ENCODE results near the gene NFILZ.
"Not testable (repeated sequence)": the region's sequence is repeated elsewhere in the genome, so short reads cannot be mapped to it uniquely, and the experiment has no call there.

The NFILZ gene

DNA sequence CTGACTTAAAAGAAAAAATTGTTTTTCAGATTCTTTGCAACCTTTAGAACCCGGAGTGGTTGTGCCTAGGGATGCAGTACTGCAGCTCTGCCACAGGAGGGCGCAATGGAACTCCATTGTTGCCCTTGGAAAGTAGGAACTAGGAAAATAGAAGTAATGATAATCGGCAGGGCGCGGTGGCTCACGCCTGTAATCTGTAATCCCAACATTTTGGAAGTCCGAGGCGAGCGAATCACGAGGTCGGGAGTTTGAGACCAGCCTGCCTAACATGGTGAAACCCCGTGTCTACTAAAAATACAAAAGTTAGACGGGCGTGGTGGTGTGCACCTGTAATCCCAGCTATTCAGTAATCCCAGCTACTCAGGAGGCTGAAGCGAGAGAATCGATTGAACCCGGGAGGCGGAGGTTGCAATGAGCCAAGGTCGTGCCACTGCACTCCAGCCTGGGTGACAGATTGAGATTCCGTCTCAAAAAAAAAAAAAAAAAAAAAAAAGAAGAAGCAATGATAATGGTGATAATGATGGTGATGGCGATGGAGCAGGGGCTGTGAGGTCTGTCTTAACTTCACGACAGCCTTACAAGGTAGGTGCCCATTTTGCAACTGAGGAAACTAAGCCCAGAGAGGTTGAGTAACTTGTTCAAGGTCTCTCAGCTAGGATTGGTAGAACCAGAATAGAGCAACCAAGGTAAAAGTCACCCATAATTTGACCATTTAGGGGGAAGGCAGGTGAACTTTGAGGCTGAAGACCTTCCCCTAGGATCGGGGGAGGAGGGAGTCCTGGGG is 14.4 kb upstream of the NFILZ start:
- DNase-seq (ENCODE audit: extremely low spot score): peak; percentile 70
- ChIA-PET POLR2A (interaction anchor here (0.6 kb wide), 1 partner anchor 225 kb away, joined by 3 read pairs; no protein-coding TSS in a partner anchor), CTCF (interaction anchor here (0.8 to 1.2 kb wide), 4 partner anchors 11 to 28 kb away, joined by 3 to 6 read pairs (median 4); no protein-coding TSS in a partner anchor)
- TF ChIP-seq, protein P1, sequence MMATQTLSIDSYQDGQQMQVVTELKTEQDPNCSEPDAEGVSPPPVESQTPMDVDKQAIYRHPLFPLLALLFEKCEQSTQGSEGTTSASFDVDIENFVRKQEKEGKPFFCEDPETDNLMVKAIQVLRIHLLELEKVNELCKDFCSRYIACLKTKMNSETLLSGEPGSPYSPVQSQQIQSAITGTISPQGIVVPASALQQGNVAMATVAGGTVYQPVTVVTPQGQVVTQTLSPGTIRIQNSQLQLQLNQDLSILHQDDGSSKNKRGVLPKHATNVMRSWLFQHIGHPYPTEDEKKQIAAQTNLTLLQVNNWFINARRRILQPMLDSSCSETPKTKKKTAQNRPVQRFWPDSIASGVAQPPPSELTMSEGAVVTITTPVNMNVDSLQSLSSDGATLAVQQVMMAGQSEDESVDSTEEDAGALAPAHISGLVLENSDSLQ (IDR thresholded peaks at IDR 0.05): no peak
- TF ChIP-seq FOXM1 (IDR thresholded peaks at IDR 0.05; ENCODE audit: borderline replicate concordance): no peak
- no peak for TF ChIP-seq BHLHE40 (IDR thresholded peaks at IDR 0.05; ENCODE audit: borderline replicate concordance)
- no peak for TF ChIP-seq L3MBTL2 (conservative IDR thresholded peaks at IDR 0.05)
- no peak for TF ChIP-seq TARDBP (IDR thresholded peaks at IDR 0.05)
- no peak for TF ChIP-seq CTBP1 (IDR thresholded peaks at IDR 0.05; ENCODE audit: borderline replicate concordance)
- no peak for TF ChIP-seq SP1 (IDR thresholded peaks at IDR 0.05)
- no peak for TF ChIP-seq HDGF (IDR thresholded peaks at IDR 0.05; ENCODE audit: borderline replicate concordance)
- TF ChIP-seq ELF4 (IDR thresholded peaks at IDR 0.05): no peak
- no peak for TF ChIP-seq FOXK2 (IDR thresholded peaks at IDR 0.05)
- TF ChIP-seq SUZ12 (IDR thresholded peaks at IDR 0.05): no peak
- TF ChIP-seq FOXA1 (IDR thresholded peaks at IDR 0.05): no peak

DNA sequence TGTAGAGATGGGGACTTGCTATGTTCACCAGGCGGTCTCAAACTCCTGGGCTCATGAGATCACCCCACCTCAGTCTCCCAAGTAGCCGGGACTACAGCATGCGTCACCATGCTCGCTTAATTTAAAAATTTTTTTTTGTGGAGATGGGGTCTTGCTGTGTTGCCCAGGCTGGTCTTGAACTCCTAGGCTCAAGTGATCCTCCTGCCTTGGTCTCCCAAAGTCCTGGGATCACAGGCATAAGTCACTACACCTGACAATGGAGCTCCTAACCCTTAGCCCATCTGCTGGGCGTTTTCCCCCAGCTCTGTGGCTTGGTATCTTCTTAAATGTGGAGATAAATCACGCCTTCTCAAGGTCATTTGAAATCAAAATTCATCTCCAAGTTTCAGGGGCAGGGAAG is 13.6 kb upstream of the NFILZ start:
- DNase-seq (ENCODE audit: extremely low spot score): no peak
- TF ChIP-seq FOXM1 (IDR thresholded peaks at IDR 0.05; ENCODE audit: borderline replicate concordance) (no peak), ARNT (IDR thresholded peaks at IDR 0.05) (no peak), ZNF384 (IDR thresholded peaks at IDR 0.05) (no peak), BHLHE40 (IDR thresholded peaks at IDR 0.05; ENCODE audit: borderline replicate concordance) (no peak), ELF4 (IDR thresholded peaks at IDR 0.05) (no peak), SUZ12 (IDR thresholded peaks at IDR 0.05) (no peak), FOXA1 (IDR thresholded peaks at IDR 0.05) (no peak), FOXK2 (IDR thresholded peaks at IDR 0.05) (no peak)
- POLR2A ChIA-PET: no interaction called here
- CTCF ChIA-PET: interaction anchor here (1.3 kb wide), 1 partner anchor 25 kb away, joined by 4 read pairs; no protein-coding TSS in a partner anchor

DNA sequence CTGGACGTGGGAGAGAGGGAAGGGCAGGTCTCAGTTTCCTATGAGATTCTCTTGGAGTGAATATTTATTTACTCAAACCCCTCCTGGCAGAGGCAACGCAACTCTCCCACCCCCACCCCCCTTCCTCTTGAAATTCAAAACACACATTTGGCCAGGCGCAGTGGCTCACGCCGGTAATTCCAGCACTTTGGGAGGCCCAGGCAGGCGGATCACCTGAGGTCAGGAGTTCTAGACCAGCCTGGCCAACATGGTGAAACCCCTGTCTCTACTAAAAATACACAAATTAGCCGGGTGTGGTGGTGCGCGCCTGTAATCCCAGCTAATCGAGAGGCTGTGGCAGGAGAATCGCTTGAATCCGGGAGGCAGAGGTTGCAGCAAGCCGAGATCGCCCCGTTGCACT is 13.1 kb upstream of the NFILZ start:
- CTCF ChIA-PET: interaction anchor here (0.5 to 1.3 kb wide), 2 partner anchors 16 to 25 kb away, joined by 3 to 4 read pairs; no protein-coding TSS in a partner anchor
- POLR2A ChIA-PET; DNase-seq (ENCODE audit: extremely low spot score): not testable (repeated sequence)

DNA sequence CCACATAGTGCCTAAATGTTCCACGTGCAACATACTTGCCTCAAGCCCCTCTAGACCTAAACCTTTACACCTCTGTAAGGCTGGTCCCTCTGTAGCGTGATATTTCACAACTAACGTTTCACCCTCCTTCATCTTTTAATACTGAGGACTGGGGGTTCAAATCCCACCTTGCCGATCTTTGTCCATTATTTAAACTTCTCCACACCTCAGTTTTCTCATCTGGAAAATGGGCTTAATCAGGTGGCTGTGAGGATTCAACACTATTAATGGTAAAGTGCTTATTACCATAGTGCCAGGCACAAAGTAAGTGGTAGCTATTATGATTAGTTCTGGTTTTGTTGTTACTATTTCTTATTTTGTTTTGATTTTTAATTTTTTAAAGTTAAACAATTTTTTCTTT is 12.4 kb upstream of the NFILZ start:
- CTCF ChIA-PET: interaction anchor here (1.3 kb wide), 1 partner anchor 24 kb away, joined by 4 read pairs; no protein-coding TSS in a partner anchor
- no peak for DNase-seq (ENCODE audit: extremely low spot score)
- POLR2A ChIA-PET: no interaction called here
- no peak for TF ChIP-seq ELF4 (IDR thresholded peaks at IDR 0.05)
- no peak for TF ChIP-seq TARDBP (IDR thresholded peaks at IDR 0.05)
- TF ChIP-seq FOXA1 (IDR thresholded peaks at IDR 0.05): no peak
- no peak for TF ChIP-seq LEF1 (IDR thresholded peaks at IDR 0.05; ENCODE audit: borderline replicate concordance)
- no peak for TF ChIP-seq SUZ12 (IDR thresholded peaks at IDR 0.05)
- no peak for TF ChIP-seq L3MBTL2 (conservative IDR thresholded peaks at IDR 0.05)
- no peak for TF ChIP-seq SP1 (IDR thresholded peaks at IDR 0.05)
- TF ChIP-seq NFRKB (IDR thresholded peaks at IDR 0.05): no peak
- TF ChIP-seq CTBP1 (IDR thresholded peaks at IDR 0.05; ENCODE audit: borderline replicate concordance): no peak
- TF ChIP-seq FOXM1 (IDR thresholded peaks at IDR 0.05; ENCODE audit: borderline replicate concordance): no peak
- TF ChIP-seq BHLHE40 (IDR thresholded peaks at IDR 0.05; ENCODE audit: borderline replicate concordance): no peak
- TF ChIP-seq, protein P1 (IDR thresholded peaks at IDR 0.05): no peak
- TF ChIP-seq ZNF384 (IDR thresholded peaks at IDR 0.05): no peak
- TF ChIP-seq FOXK2 (IDR thresholded peaks at IDR 0.05): no peak
- no peak for TF ChIP-seq ARNT (IDR thresholded peaks at IDR 0.05)
- no peak for TF ChIP-seq HDGF (IDR thresholded peaks at IDR 0.05; ENCODE audit: borderline replicate concordance)

DNA sequence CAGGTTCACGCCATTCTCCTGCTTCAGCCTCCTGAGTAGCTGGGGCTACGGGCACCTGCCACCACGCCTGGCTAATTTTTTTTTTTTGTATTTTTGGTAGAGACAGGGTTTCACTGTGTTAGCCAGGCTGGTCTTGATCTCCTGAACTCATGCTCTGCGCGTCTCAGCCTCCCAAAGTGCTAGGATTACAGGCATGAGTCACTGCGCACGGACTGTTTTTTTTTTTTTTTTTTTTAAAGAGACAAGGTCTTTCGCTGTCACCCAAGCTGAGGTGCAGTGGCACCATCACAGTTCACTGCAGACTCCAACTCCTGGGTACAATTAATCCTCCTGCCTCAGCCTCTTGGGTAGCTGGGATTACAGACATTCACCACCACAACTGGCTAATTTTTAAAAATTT is 11.7 kb upstream of the NFILZ start:
- POLR2A ChIA-PET: interaction anchor here (0.6 kb wide), 1 partner anchor 105 kb away, joined by 3 read pairs; the partner anchor contains the start of gene ZNF414
- no peak for DNase-seq (ENCODE audit: extremely low spot score)
- CTCF ChIA-PET: no interaction called here
- TF ChIP-seq ZNF384 (IDR thresholded peaks at IDR 0.05): peak; percentile 98
- no peak for TF ChIP-seq ARNT (IDR thresholded peaks at IDR 0.05)

DNA sequence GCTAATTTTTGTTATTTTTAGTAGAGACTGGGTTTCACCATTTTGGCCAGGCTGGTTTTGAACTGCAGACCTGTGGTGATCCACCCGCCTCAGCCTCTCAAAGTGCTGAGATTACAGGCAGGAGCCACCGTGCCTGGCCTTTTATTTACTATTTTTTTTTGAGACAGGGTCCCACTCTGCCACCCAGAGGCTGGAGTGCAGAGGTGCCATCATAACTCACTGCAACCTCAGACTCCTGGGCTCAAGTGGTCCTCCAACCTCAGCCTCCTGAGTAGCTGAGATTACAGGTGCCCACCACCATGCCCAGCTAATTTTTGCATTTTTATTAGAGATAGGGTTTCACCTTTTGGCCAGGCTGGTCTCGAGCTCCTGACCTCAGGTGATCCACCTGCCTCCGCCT is 7.5 kb upstream of the NFILZ start:
- not testable (repeated sequence) for DNase-seq (ENCODE audit: extremely low spot score)
- CTCF ChIA-PET: interaction anchor here (0.7 kb wide), 1 partner anchor 360 kb away, joined by 5 read pairs; no protein-coding TSS in a partner anchor
- TF ChIP-seq ZNF384 (IDR thresholded peaks at IDR 0.05): peak; percentile 88
- POLR2A ChIA-PET: interaction anchor here (1.5 kb wide), 1 partner anchor 8 kb away, joined by 4 read pairs; no protein-coding TSS in a partner anchor

DNA sequence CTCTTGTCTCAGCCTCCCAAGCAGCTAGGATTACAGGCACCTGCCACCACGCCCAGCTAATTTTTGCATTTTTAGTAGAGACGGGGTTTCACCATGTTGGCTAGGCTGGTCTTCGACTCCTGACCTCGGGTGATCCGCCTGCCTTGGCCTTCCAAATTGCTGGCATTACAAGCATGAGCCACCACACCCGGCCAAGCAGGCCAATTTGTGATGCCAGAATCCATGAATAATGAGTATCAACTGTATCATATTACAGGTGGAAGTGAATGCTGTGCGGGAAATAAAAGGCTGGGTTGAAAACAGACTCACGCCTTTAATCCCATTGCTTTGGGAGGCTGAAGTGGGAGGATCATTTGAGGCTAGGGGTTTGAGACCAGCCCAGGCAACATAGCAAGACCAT is 3.6 kb upstream of the NFILZ start:
- CTCF ChIA-PET: interaction anchor here (0.6 kb wide), 1 partner anchor 497 kb away, joined by 3 read pairs; no protein-coding TSS in a partner anchor
- no peak for DNase-seq (ENCODE audit: extremely low spot score)
- POLR2A ChIA-PET: no interaction called here
- TF ChIP-seq CTBP1 (IDR thresholded peaks at IDR 0.05; ENCODE audit: borderline replicate concordance): no peak
- no peak for TF ChIP-seq ARNT (IDR thresholded peaks at IDR 0.05)
- TF ChIP-seq HDGF (IDR thresholded peaks at IDR 0.05; ENCODE audit: borderline replicate concordance): no peak
- no peak for TF ChIP-seq L3MBTL2 (conservative IDR thresholded peaks at IDR 0.05)
- TF ChIP-seq NFRKB (IDR thresholded peaks at IDR 0.05): no peak
- no peak for TF ChIP-seq FOXK2 (IDR thresholded peaks at IDR 0.05)
- TF ChIP-seq BHLHE40 (IDR thresholded peaks at IDR 0.05; ENCODE audit: borderline replicate concordance): no peak
- TF ChIP-seq, protein P1 (IDR thresholded peaks at IDR 0.05): no peak
- no peak for TF ChIP-seq ZNF384 (IDR thresholded peaks at IDR 0.05)
- no peak for TF ChIP-seq FOXA1 (IDR thresholded peaks at IDR 0.05)
- TF ChIP-seq TARDBP (IDR thresholded peaks at IDR 0.05): no peak
- no peak for TF ChIP-seq ELF4 (IDR thresholded peaks at IDR 0.05)
- TF ChIP-seq SP1 (IDR thresholded peaks at IDR 0.05): no peak
- TF ChIP-seq FOXM1 (IDR thresholded peaks at IDR 0.05; ENCODE audit: borderline replicate concordance): no peak
- no peak for TF ChIP-seq SUZ12 (IDR thresholded peaks at IDR 0.05)
- no peak for TF ChIP-seq LEF1 (IDR thresholded peaks at IDR 0.05; ENCODE audit: borderline replicate concordance)
